Tibial artery (tissue), 4 donors: ENCODE measurements around the gene AK2.
"Not testable (repeated sequence)": the region's sequence is repeated elsewhere in the genome, so short reads cannot be mapped to it uniquely, and the experiment has no call there.

ENCODE experiments used
- DNase-seq, 2 donors: peaks; one replicate each; pipeline ENCODE4 v3.0.0-alpha.2; 2019
- H3K27ac ChIP-seq, 2 donors: fragments of 200-600 bp; sonication (generic) in 1 of 2; 1 replicate in 1 of 2; 2 replicates in 1 of 2; pipeline ENCODE4 v1.5.1; 2018 to 2019; ENCODE audit warnings: mild to moderate bottlenecking in 1 of 2
- H3K27me3 ChIP-seq, 2 donors: fragments of 200-600 bp; sonication (generic) in 1 of 2; one replicate each; pipeline versions ENCODE4 v1.5.1 to v1.6.0; 2016 to 2019
- H3K36me3 ChIP-seq, 3 donors: fragments of 200-600 bp; sonication (generic) in 2 of 3; one replicate each; pipeline ENCODE4 v1.5.1; 2016 to 2019; ENCODE audit warnings: mild to moderate bottlenecking in 2 of 3
- H3K4me1 ChIP-seq, 4 donors: fragments of 200-600 bp; sonication (generic) in 2 of 4; 1 replicate in 3 of 4; 2 replicates in 1 of 4; pipeline ENCODE4 v1.5.1; 2016 to 2019
- H3K4me3 ChIP-seq, 2 donors: fragments of 200-600 bp; sonication (generic) in 1 of 2; 1 replicate in 1 of 2; 2 replicates in 1 of 2; pipeline ENCODE4 v1.5.1; 2018 to 2019; ENCODE audit warnings: mild to moderate bottlenecking in 2 of 2
- H3K9me3 ChIP-seq, 3 donors: fragments of 200-600 bp; sonication (generic) in 1 of 3; one replicate each; pipeline ENCODE4 v1.5.1; 2016 to 2019
- intact Hi-C: fragments of 100-400 bp; cut with DNase I; formaldehyde crosslinking; loops from one replicate; pipeline ENCODE4 v1.15.0; 2023; ENCODE audit warnings: low total_unique reads
- TF ChIP-seq, protein P1 (sequence below), 2 experiments: fragments of 200-600 bp in 1 of 2; fragments of 450-650 bp in 1 of 2; IDR thresholded peaks; one replicate each; pipeline ENCODE4 v1.5.1; 2017 to 2019; ENCODE audit warnings: antibody characterized with exemption in 2 of 2, mild to moderate bottlenecking in 1 of 2, moderate library complexity in 1 of 2

The AK2 gene

DNA sequence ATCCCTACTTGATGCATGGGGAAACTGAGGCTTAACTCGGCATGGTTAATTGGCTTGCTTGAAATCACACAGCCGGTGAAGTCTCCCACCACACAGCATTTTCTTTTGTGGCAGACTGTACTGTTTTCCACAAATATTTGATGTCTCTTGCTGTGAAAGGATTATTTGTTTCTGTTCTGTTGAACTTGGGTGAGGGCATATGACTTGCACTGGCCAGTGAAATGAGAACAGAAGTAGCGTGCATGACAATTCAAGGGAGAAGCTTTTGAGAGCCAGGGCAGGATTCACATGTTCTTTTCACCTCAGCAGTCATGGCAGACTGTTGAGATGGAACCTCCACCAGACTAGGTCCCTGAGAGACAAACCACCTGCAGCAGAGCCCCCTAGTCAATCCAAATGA is 11.7 kb upstream of the AK2 start:
- H3K27ac ChIP-seq = no peak overlapping the region
- intact Hi-C loops = no loop called here

GRCh38 chr1:33047839-33048305 is 11.2 kb upstream of the AK2 start:
- Histone ChIP-seq H3K4me3 (no peak overlapping the region), H3K27ac (no peak overlapping the region), H3K4me1 (no peaks in the 10 kb centered on the region), H3K36me3 (no peaks in the 10 kb centered on the region), H3K27me3 (no peaks in the 10 kb centered on the region), H3K9me3 (no peaks in the 10 kb centered on the region)
- TF ChIP-seq, protein P1, sequence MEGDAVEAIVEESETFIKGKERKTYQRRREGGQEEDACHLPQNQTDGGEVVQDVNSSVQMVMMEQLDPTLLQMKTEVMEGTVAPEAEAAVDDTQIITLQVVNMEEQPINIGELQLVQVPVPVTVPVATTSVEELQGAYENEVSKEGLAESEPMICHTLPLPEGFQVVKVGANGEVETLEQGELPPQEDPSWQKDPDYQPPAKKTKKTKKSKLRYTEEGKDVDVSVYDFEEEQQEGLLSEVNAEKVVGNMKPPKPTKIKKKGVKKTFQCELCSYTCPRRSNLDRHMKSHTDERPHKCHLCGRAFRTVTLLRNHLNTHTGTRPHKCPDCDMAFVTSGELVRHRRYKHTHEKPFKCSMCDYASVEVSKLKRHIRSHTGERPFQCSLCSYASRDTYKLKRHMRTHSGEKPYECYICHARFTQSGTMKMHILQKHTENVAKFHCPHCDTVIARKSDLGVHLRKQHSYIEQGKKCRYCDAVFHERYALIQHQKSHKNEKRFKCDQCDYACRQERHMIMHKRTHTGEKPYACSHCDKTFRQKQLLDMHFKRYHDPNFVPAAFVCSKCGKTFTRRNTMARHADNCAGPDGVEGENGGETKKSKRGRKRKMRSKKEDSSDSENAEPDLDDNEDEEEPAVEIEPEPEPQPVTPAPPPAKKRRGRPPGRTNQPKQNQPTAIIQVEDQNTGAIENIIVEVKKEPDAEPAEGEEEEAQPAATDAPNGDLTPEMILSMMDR (IDR thresholded peaks at IDR 0.05) = no peak
- intact Hi-C loops = no loop called here
- no peak for DNase-seq

More for the DNA sequence above, 11.7 kb upstream of the AK2 start:
- Histone ChIP-seq H3K4me3 (no peak overlapping the region), H3K36me3 (no peaks in the 10 kb centered on the region), H3K4me1 (no peaks in the 10 kb centered on the region), H3K9me3 (no peaks in the 10 kb centered on the region), H3K27me3 (no peaks in the 10 kb centered on the region)
- no peak for DNase-seq
- TF ChIP-seq, protein P1 (IDR thresholded peaks at IDR 0.05) = no peak

DNA sequence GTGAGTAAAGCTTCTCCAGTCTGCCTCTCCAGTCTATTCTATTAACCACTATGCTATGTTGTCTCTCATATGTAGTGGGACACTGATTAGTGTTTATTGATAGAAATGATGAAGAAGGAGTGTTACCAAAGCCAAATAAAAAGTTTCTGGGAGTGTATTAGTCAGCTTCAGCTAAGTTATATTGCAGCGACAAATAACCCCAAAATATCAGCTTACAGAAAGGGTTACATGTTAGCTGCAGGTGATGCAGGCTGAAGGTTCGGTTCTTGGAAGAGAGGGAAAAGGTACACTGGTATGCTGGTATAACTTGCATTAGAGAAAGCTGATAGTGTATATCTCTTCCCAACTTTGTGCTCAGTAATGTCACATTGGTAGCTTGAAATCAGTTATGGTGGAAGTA is 10.6 kb upstream of the AK2 start:
- DNase-seq = no peak
- H3K36me3 ChIP-seq = no peaks in the 10 kb centered on the region
- H3K4me1 ChIP-seq = no peaks in the 10 kb centered on the region
- no peak overlapping the region for H3K27ac ChIP-seq
- H3K4me3 ChIP-seq = no peak overlapping the region
- H3K27me3 ChIP-seq = no peaks in the 10 kb centered on the region
- H3K9me3 ChIP-seq = no peaks in the 10 kb centered on the region
- TF ChIP-seq, protein P1 (IDR thresholded peaks at IDR 0.05) = no peak
- intact Hi-C loops = no loop called here

- DNase-seq, H3K27ac ChIP-seq, intact Hi-C loops, H3K4me1 ChIP-seq, H3K36me3 ChIP-seq, H3K27me3 ChIP-seq, H3K4me3 ChIP-seq, H3K9me3 ChIP-seq: not testable (repeated sequence)
Measured at GRCh38 chr1:33046234-33046633, 9.6 kb upstream of the AK2 start.

GRCh38 chr1:33045814-33046213 is 9.1 kb upstream of the AK2 start:
- DNase-seq = no peak
- no peaks in the 10 kb centered on the region for H3K9me3 ChIP-seq
- H3K27me3 ChIP-seq = no peaks in the 10 kb centered on the region
- no peak overlapping the region for H3K27ac ChIP-seq
- TF ChIP-seq, protein P1 (IDR thresholded peaks at IDR 0.05) = no peak
- H3K36me3 ChIP-seq = no peaks in the 10 kb centered on the region
- intact Hi-C loops = no loop called here
- H3K4me3 ChIP-seq = no peak overlapping the region
- H3K4me1 ChIP-seq = no peaks in the 10 kb centered on the region

GRCh38 chr1:33045246-33045645 is 8.6 kb upstream of the AK2 start:
- Histone ChIP-seq H3K27me3 (no peaks in the 10 kb centered on the region), H3K9me3 (no peaks in the 10 kb centered on the region), H3K4me1 (no peaks in the 10 kb centered on the region), H3K27ac (no peak overlapping the region), H3K4me3 (no peak overlapping the region), H3K36me3 (no peaks in the 10 kb centered on the region)
- DNase-seq = no peak
- intact Hi-C loops = no loop called here
- TF ChIP-seq, protein P1 (IDR thresholded peaks at IDR 0.05) = no peak
